HG03565 (cell line): ENCODE data around the gene RAG1.
"Not testable (repeated sequence)": the region's sequence is repeated elsewhere in the genome, so short reads cannot be mapped to it uniquely, and the experiment has no call there.

ENCODE experiments used
- ATAC-seq: cut with Tn5 transposase; IDR thresholded peaks from one replicate; pipeline ENCODE4 v1.9.1; 2021; ENCODE audit warnings: mild to moderate bottlenecking, moderate library complexity; ENCODE audit not compliant: unreplicated experiment

The RAG1 gene

DNA sequence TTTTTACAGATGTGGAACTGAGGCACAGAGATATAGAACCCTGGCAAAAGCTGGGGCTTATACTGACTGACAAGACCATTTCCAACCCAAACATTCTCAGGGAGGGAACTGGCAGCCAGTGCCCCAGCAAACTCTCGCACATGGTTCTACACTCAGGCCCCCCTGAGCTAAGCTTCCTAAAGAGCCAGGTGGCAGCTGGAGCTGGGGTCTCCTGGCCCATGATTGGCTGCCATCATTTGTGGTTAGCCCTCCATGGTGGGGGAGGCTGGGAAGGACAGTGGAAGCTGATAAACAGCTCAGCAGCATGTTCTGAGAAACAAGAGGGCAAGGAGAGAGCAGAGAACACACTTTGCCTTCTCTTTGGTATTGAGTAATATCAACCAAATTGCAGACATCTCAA lies at the start of gene RAG1:
Gene RAG1 (plus strand): TSS at position 314 of the 400 bp plus-strand sequence. CDS start 5,298 bp downstream, outside the sequence.
- no peak for ATAC-seq

DNA sequence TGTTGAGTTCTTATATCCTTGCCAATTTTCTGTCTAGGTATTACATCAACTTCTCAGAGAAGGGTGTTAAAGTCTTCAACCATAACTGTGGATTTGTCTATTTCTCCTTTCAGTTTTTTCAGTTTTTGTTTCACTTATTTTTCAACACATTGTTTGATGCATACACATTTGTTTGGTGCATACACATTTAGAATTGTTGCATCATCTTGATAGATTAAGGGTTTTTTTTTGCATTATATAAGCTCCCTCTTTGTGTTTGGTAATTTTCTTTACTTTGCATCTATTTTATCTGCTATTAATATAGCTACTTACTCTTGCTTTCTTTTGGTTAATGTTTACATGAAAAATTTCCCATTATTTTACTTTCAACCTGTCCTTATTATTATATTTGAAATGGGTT lies 37.0 kb upstream of the RAG1 start:
- no peak for ATAC-seq

DNA sequence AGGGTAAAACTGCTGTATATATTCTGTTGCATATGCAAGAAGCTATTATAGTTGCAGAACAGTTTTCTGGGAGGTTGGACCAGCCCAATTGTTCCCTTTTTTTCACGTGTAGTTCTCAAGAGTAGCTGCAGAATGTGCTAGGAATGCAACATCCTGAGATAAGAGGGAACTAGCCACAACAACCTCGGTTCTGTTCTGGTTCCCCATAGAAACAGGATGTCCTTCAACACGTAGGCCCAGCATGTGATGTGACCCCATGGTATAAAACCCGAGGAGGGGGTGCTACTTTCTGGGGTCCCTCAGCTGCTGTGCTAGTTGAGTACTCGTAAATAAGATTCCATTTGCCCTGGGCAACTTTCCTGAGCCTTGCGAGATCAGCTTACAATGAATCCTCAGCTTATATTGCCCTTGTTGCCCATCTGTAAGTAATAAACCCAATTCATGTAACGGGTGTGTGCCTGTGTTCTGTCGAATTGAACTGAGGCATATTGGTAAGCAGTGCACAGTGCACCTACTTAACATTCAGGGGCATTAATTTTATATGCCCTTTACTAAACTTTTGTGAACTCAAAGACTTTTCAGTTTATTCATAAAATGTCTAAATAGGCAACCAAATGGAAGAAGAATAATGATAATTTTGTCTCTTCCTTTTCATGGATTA lies 34.7 kb upstream of the RAG1 start:
- ATAC-seq: no peak

DNA sequence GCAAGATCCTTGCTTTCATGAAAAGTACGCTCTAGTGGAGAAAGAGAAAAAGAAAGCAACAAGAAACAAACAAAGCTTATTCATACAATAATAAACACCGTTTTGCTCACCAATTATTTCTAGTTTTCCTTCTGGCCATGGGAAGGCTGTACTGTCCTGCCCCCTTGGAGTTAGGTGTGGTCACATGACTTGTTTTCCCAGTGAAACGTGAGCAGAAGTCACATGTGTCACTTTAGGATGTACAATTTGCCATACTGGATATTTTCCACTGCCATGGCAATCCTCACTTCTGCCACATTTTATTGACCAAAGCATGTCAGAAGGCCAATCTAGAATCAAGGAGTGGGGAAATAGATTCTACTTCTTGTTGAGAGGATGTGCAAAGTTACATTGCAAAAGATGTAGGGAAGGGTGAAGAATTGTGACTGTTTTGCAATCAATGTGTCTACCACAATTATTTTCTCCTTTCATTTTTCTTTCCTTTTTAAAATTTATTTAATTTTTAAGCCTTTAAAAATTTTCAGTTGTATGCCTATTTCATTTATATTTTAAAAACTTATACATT lies 33.4 kb upstream of the RAG1 start:
- ATAC-seq: no peak

DNA sequence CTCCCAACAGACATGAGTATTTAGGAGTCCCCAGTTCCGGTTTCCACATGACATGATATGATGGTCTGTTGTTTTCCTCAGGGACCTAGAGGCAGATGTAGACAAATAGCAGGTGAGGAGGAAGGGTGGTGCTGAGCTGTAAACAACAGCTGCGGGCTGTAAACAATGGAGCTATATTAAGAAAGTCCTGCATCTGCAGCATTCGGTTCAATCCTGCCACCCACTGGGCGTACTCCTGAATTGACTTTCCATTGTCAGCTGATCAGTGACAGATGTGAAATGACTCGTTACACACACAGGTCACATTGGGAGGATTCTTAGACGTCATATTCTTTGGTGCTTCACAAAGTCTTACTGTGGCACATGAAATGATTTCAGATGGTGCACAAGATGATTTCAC lies 26.8 kb upstream of the RAG1 start:
- peak; percentile 98 for ATAC-seq

DNA sequence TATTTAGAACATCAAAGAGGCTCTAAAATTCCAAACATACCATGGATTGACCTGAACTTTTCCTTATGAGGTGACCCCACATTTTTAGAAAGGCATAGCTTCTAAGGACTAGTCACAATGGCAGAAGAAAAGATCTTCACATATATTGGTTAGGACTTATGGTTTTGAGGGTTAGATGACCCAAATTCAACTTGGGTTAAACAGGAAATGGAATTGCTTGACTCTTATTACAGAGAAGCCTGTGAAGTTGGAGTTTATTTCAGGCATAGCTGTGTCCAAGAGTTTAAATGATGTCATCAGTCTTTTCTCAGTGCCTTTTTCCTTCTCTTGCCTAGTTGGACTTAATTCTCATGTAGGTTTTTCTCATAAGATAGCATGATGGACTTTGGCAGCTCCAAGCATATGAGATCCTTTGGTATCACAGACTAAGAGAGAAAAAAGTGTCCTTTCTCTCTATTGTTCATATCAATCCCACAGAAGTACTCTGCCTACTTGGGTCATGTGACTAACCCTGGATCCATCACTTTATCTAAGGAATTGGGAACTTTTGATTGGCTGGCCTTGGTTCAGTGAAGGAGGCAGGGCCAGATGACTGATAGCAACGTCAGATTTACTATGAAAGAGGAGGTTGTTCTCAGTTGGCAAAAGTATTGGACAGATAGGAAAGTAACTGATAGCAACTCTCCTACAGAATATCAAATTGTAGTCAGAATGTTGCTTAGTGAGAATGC lies 17.3 kb upstream of the RAG1 start:
- ATAC-seq: no peak

DNA sequence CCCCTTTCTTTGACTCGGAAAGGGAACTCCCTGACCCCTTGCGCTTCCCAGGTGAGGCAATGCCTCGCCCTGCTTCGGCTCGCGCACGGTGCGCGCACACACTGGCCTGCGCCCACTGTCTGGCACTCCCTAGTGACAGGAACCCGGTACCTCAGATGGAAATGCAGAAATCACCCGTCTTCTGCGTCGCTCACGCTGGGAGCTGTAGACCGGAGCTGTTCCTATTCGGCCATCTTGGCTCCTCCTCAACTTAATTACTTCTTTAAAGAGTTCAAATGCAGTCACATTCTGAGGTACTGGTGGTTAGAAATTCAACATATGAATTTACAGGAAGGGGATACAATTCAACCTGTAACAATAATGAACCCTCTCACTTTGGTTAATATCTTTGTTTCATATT lies 10.4 kb upstream of the RAG1 start:
- ATAC-seq: not testable (repeated sequence)

DNA sequence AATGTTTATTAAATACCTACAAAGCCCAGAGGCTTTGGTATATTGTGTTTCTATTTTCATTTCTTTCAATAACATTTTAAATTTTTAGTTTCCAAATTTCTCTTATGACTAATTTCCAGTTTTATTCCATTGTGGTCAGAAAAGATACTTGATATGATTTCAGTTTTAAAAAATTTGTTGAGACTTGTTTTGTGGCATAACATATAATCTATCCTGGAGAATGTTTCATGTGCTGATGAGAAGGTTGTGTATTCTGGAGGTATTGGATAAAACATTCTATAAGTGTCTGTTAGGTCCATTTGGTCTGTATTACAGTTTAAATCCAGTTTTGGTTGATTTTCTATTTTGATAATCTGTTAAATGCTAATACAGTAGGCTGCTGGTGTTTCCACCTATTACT lies 9.8 kb upstream of the RAG1 start:
- ATAC-seq: no peak

DNA sequence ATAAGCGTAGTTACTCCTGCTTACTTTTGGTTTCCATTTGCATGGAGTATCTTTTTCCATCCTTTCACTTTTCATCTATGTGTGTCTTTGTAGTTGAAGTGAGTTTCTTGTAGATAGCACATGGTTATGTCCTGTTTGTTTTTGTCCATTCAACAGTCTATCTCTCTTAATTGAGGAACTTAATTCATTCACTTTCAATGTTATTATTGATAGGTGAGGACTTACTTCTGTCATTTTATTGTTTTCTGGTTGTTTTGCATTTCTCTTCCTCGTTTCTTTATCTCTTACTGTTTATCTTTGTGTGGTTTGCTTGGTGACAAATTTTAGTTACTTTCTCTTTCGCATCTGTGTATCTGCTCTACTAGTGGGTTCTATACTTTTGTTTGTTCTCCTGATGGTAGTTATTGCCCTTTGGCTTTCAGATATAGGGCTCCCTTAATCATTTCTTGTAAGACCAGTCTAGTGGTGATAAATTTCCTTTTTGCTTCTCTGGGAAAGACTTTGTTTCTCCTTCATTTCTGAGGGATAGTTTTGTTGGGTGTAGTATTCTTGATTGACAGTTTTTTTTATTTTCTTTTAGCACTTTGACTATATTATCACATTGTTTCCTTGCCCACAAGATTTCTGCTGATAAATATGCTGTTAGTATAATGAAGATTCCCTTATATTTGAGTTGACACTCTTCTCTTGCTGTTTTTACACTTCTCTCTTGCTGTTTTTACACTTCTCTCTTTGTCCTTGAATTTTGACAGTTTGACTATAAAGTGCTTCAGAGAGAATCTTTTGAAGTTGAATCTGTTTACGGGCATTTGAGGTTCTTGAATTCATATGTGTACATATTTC lies 9.0 kb upstream of the RAG1 start:
- peak; percentile 99 for ATAC-seq

DNA sequence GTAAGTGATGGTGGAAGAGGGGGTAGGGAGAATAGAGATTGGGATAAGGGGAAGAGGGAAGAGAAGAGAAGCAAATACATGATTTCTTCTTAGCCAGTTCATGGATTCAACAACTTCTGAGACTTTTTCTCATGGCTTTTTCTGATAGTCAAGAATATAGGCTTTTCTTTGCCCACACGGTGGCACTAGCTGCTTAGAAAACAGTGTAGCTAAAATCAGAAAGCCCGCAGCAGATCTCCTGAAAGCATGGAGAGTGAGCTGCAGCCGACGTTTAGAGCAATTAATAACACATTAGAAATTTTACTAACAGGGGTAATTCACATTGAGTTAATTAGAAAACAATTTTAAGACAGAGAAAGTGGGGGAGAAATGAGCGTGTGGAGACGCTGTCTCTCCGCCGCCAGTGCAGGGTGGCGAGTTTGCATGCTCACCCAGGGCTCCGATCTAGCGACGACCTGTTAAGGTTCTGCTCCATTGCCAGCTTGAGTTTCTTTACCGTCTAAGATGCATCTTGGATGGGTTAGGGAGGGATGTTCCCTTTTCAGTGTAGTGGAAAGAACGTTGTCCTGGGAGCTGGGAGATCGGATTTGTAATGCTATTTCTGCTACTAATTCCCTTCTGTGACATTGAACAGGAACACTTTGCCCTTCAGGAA lies 3.3 kb upstream of the RAG1 start:
- peak; percentile 66 for ATAC-seq

DNA sequence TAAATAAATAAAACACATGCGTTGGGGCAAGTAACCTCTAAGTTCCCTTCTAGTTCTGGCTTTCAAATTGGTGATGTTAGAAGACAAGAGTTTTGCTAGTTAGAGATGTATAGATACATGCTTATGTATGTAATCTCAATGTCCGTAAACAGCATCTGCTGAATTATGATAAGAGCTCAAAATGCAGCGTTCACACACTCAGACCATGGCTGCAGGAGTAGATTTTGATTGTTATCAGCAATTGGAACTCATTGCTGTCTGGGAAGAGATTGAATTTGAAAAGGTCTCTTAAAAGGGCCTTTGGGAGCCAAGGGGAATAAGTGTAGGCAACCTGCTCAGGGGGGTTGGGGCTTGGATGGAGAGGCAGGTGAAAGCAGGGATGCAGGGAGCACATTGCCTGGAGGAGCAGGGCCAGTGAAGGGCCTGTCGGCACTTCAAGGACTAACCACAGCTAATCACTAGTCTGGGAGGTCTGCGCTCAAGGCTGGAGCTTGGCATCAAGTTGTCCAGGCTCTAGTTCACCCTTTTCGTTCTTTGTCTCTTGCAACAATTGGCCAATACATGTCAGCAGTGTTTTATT lies 2.7 kb upstream of the RAG1 start:
- ATAC-seq: no peak

DNA sequence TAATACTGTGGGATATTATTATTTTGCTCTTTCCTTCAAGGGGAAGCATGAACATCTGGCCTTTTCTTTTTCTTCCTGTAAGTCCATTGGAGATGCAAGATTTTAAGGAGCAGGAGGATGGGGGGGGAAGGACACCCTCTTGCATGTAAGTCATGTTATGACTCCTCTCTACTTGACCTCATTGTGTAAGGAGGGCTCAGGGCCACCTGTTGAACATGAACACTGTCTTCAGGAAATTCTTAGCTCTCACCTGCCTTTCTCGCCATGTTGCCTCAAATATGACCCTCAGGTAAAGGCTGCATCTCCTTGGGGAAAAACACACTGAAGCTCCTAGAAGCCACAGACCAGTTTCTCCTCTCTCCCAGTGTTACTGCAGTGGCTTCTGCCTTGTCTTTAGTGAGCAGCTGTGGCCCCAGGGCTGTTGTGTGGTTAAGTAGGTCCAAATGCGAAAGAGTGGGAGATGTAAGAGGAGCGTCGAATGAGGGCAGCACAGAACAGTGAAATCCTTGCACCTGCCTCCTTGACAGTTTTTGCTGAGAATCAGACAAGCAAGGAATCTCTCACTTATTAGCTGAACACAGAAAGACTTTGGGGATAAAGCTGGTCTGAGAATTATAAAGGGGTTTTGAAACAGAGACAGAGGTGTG lies 1.3 kb upstream of the RAG1 start:
- no peak for ATAC-seq

DNA sequence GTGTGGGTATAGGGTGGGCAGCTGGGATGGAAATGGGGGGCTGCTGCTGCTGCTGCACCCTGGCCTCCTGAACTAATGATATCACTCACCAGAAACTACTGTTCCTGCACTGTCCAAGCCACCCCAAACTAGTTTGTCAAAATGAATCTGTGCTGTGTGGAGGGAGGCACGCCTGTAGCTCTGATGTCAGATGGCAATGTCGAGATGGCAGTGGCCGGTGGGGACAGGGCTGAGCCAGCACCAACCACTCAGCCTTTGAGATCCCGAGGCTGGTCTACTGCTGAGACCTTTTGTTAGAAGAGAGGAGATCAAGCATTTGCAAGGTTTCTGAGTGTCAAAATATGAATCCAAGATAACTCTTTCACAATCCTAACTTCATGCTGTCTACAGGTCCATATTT lies 1.3 kb downstream of the RAG1 start:
- no peak for ATAC-seq

DNA sequence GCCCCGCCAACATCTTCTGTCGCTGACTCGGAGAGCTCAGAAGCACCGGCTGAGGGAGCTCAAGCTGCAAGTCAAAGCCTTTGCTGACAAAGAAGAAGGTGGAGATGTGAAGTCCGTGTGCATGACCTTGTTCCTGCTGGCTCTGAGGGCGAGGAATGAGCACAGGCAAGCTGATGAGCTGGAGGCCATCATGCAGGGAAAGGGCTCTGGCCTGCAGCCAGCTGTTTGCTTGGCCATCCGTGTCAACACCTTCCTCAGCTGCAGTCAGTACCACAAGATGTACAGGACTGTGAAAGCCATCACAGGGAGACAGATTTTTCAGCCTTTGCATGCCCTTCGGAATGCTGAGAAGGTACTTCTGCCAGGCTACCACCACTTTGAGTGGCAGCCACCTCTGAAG lies 6.7 kb downstream of the RAG1 start:
- ATAC-seq: no peak

DNA sequence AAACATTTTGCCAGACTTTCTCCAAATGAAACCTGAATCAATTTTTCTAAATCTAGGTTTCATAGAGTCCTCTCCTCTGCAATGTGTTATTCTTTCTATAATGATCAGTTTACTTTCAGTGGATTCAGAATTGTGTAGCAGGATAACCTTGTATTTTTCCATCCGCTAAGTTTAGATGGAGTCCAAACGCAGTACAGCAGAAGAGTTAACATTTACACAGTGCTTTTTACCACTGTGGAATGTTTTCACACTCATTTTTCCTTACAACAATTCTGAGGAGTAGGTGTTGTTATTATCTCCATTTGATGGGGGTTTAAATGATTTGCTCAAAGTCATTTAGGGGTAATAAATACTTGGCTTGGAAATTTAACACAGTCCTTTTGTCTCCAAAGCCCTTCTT lies 9.6 kb downstream of the RAG1 start:
- ATAC-seq: no peak

DNA sequence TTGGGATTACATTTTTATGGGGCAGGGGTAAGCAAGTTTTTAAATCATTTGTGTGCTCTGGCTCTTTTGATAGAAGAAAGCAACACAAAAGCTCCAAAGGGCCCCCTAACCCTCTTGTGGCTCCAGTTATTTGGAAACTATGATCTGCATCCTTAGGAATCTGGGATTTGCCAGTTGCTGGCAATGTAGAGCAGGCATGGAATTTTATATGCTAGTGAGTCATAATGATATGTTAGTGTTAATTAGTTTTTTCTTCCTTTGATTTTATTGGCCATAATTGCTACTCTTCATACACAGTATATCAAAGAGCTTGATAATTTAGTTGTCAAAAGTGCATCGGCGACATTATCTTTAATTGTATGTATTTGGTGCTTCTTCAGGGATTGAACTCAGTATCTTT lies 10.1 kb downstream of the RAG1 start:
- ATAC-seq: no peak

DNA sequence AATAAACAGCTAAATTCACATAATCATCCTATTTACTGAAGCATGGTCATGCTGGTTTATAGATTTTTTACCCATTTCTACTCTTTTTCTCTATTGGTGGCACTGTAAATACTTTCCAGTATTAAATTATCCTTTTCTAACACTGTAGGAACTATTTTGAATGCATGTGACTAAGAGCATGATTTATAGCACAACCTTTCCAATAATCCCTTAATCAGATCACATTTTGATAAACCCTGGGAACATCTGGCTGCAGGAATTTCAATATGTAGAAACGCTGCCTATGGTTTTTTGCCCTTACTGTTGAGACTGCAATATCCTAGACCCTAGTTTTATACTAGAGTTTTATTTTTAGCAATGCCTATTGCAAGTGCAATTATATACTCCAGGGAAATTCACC lies 10.7 kb downstream of the RAG1 start:
- no peak for ATAC-seq

DNA sequence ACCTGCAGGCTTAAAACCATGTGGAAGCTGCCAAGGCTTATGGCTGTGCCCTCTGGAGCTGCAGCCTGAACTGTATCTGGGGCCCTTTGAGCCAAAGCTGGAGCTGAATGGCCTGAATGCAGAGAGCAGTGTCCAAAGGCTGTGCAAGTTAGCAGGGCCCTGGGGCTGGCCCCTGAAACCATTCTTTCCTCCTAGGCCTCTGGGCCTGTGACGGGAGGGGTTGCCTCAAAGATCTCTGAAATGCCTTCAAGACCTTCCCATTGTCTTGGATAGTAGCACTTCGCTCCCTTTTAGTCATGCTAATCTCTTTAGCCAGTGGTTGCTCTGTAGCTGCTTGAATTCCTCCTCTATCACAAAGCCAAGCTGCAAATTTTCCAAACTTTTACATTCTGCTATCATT lies 13.7 kb downstream of the RAG1 start:
- ATAC-seq: no peak

DNA sequence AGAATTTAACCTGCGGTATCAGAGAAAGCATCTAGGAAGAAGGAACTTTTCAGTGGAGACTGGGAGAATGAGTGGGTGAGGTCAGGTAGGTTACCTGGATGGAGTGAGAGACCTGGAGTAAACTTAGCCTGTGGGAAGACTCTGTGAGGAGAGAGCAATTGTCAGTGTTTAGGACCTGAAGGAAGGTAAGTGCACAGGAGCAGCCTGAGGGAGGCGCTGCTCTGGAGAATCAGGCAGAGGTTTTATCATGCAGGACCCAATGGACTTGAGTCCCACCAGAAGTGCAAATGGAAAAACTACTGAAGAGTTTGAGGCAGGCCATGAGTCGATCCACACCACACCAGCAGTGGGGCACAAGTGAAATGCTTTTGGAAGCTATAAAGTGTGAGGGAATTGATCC lies 15.9 kb downstream of the RAG1 start:
- ATAC-seq: no peak

DNA sequence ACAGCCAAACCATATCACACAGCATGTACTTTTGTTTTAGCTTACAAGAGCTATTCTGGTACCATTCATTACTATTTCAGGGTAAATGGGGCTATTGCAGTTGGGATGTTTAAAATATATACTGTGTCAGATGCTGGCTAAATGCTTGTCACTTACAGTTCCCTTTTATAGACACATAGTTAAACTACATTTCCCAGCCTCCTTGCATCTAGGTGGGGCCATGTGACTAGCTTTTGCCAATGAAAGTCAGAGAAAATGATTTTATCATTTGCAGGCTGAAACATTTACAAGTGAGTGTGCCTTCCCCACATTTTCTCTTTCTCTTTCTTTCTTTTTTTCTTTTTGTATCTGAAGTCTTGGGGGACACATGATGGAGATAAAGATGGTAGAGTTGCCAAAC lies 18.7 kb downstream of the RAG1 start:
- peak; percentile 65 for ATAC-seq
